ENCODE data around the gene ARL10. TPM values are rescaled to one million over a fixed set of nuclear protein-coding genes. Genes with fewer than 3 reads are reported as not detected.
A peak's percentile ranks its signal among the peaks of the same experiment; 100 is the strongest.

The ARL10 gene
- total RNA-seq, 1 experiment from 2014 or later = 1.1 TPM

DNA sequence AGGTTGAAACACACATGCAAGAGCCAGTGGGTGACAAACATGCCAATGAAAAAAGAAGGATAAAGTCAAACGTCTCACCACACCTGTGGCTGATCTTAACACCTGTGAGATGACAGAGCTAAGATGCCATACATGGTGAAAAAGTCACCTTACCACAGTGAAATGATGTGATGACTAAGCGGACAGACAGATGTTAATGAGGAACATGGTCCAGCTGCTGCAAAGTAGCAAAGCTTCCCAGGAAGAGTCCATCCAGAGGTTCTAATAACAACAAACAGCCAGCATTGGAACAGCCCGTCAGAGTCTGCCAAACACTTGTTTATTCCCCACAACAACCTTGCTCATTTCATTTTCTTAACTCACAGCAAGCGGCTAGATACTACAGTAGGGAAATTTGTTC, 5.6 kb upstream of the ARL10 start:
- Mint-ChIP-seq H3K4me3 (ENCODE audit: unreplicated experiment) (peak overlapping the region; percentile 98), H3K27me3 (ENCODE audit: insufficient read depth, unreplicated experiment) (no peaks in the 10 kb centered on the region), H3K4me1 (ENCODE audit: insufficient read depth, unreplicated experiment) (peaks cover 18% of the 10 kb centered on the region), H3K9me3 (ENCODE audit: unreplicated experiment) (no peaks in the 10 kb centered on the region), H3K27ac (ENCODE audit: low read depth, unreplicated experiment) (peak overlapping the region; percentile 29), H3K36me3 (ENCODE audit: insufficient read depth, unreplicated experiment) (peaks cover 35% of the 10 kb centered on the region)
- POLR2A ChIA-PET = interaction anchor here (1.0 to 3.0 kb wide), 7 partner anchors 11 to 107 kb away, joined by 3 to 8 read pairs (median 5); partner anchors contain the start of genes FAF2, HIGD2A and NOP16
- CTCF ChIA-PET = interaction anchor here (0.9 to 1.6 kb wide), 4 partner anchors 88 to 630 kb away, joined by 3 to 6 read pairs (median 3); partner anchors contain the start of gene FAF2
- TF ChIP-seq, protein P1, sequence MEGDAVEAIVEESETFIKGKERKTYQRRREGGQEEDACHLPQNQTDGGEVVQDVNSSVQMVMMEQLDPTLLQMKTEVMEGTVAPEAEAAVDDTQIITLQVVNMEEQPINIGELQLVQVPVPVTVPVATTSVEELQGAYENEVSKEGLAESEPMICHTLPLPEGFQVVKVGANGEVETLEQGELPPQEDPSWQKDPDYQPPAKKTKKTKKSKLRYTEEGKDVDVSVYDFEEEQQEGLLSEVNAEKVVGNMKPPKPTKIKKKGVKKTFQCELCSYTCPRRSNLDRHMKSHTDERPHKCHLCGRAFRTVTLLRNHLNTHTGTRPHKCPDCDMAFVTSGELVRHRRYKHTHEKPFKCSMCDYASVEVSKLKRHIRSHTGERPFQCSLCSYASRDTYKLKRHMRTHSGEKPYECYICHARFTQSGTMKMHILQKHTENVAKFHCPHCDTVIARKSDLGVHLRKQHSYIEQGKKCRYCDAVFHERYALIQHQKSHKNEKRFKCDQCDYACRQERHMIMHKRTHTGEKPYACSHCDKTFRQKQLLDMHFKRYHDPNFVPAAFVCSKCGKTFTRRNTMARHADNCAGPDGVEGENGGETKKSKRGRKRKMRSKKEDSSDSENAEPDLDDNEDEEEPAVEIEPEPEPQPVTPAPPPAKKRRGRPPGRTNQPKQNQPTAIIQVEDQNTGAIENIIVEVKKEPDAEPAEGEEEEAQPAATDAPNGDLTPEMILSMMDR (IDR thresholded peaks at IDR 0.05; ENCODE audit: unreplicated experiment) = no peak
- DNase-seq (ENCODE audit: unreplicated experiment) = no peak
- BruUV-seq (replicated peaks) = TSS peak; percentile 1
- intact Hi-C loops (cut with micrococcal nuclease) = loop anchor here (2.0 to 5.0 kb wide), 2 partner anchors 55 to 88 kb away; partner anchors contain the start of gene FAF2

DNA sequence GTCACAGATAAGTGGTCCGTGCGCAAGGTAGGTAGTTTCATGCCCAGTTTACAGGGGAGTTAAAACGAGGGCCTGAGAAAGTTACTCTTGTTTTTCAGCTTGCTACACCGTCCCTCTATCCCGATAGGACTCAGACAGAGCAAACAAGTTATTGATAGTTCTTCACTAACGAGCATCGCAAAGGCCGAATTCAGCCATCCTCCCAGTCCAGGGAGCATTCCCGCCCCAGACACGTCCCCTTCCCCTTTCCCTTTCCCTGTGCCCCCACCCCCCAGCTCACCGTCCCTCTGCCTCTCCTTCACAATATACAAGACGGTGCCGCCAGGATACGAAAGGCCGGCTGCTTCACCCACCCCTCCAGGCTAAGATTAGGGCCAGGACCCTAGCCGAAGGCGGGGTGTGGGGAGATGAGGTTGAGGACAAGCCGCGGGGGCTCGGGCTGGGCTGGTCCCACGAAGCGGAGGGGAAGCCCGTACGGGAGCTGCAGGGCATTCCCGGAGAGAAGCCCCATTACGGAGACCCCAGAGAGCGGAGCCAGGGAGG, 4.3 kb upstream of the ARL10 start:
- Mint-ChIP-seq H3K36me3 (ENCODE audit: insufficient read depth, unreplicated experiment) (peaks cover 27% of the 10 kb centered on the region), H3K4me1 (ENCODE audit: insufficient read depth, unreplicated experiment) (peaks cover 18% of the 10 kb centered on the region), H3K27ac (ENCODE audit: low read depth, unreplicated experiment) (peak overlapping the region; percentile 97), H3K27me3 (ENCODE audit: insufficient read depth, unreplicated experiment) (no peaks in the 10 kb centered on the region), H3K4me3 (ENCODE audit: unreplicated experiment) (peak overlapping the region; percentile 98), H3K9me3 (ENCODE audit: unreplicated experiment) (no peaks in the 10 kb centered on the region)
- ChIA-PET POLR2A (interaction anchor here (0.6 to 3.0 kb wide), 17 partner anchors 9 to 582 kb away, joined by 3 to 51 read pairs (median 6); partner anchors contain the start of genes CLTB, FAF2, HIGD2A and NOP16), CTCF (interaction anchor here (0.6 to 1.5 kb wide), 13 partner anchors 10 to 631 kb away, joined by 3 to 6 read pairs (median 3); partner anchors contain the start of genes FAF2 and NOP16)
- TSS peak; percentile 70 for BruUV-seq (replicated peaks)
- intact Hi-C loops (cut with micrococcal nuclease) = loop anchor here (2.0 to 5.0 kb wide), 2 partner anchors 54 to 86 kb away; partner anchors contain the start of gene FAF2
- peak; percentile 39 for DNase-seq (ENCODE audit: unreplicated experiment)
- TF ChIP-seq, protein P1 (IDR thresholded peaks at IDR 0.05; ENCODE audit: unreplicated experiment) = no peak

DNA sequence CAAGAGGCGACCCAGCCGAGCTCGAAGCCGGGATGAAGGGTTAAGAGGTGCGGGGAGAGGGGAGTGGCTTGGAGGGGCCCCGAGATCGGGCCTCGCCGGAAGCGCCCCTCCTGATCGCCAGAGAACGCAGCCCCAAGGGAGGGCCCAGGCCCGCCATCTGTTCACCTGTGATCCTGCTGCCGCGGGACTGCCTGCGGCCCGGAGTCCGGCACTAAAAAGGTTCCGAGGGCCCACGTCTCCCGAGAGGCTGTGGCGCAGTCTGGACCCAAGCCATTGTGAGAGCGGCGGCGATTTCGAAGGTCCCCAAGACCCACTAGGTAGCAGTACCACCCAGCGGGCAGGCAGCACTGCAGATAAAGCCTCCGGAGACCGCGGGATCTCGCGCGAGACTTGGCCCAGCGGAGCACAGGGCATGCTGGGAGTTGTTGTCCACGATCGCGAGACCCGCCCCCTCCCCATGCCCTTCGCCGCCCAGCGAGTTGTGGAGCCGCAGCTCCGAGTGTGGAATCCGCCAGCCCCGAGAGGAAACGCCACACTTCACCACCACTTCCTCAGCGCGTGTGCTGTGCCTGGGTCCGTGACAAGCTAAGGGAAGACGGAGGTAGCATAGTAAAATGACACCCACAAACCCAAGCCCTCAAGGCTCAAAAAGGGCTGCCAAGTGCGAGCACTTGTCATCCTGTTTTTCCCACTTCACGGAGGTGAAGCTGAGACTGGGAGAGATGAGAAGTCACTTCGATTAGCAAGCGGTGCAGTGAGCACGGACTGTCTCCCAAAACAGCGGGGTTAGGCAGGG, 3.7 kb upstream of the ARL10 start, which contains the start of gene KIAA1191:
Gene KIAA1191 (minus strand): TSS at position 328 of the 796 bp plus-strand sequence. CDS start 2,256 bp downstream, outside the sequence.
- POLR2A ChIA-PET = interaction anchor here (0.6 to 3.0 kb wide), 23 partner anchors 9 to 895 kb away, joined by 3 to 51 read pairs (median 5); partner anchors contain the start of genes CDHR2, CLTB, FAF2 and HIGD2A
- H3K27ac Mint-ChIP-seq (ENCODE audit: low read depth, unreplicated experiment) = peak within 1 kb of the TSS; percentile 97
- intact Hi-C loops (cut with micrococcal nuclease) = loop anchor here (2.0 to 5.0 kb wide), 2 partner anchors 53 to 86 kb away; partner anchors contain the start of gene FAF2
- peaks cover 18% of the 10 kb centered on the region for H3K4me1 Mint-ChIP-seq (ENCODE audit: insufficient read depth, unreplicated experiment)
- no peaks in the 10 kb centered on the region for H3K9me3 Mint-ChIP-seq (ENCODE audit: unreplicated experiment)
- H3K36me3 Mint-ChIP-seq (ENCODE audit: insufficient read depth, unreplicated experiment) = peaks cover 23% of the 10 kb centered on the region
- TF ChIP-seq, protein P1 (IDR thresholded peaks at IDR 0.05; ENCODE audit: unreplicated experiment) = peak; percentile 25
- no peaks in the 10 kb centered on the region for H3K27me3 Mint-ChIP-seq (ENCODE audit: insufficient read depth, unreplicated experiment)
- CTCF ChIA-PET = interaction anchor here (0.5 to 1.5 kb wide), 16 partner anchors 9 to 1491 kb away, joined by 3 to 6 read pairs (median 3); partner anchors contain the start of genes HIGD2A and NOP16
- peak within 1 kb of the TSS; percentile 98 for H3K4me3 Mint-ChIP-seq (ENCODE audit: unreplicated experiment)
- BruUV-seq (replicated peaks) = no TSS peak
- DNase-seq (ENCODE audit: unreplicated experiment) = peak; percentile 94

Data from MCF 10A (cell line).